ENCODE measurements around the gene PRSS1. TPM values are rescaled to one million over a fixed set of nuclear protein-coding genes. Genes with fewer than 3 reads are reported as not detected.

The PRSS1 gene
- total and polyA plus RNA-seq, 2 donors (not counting 3 experiments of a cell fraction or from before 2014, with no cell fraction given), result not detected

GRCh38 chr7:142782922-142783900 is 33.9 kb downstream of the PRSS1 start:
- dilution Hi-C loops (cut with MboI; ENCODE audit: extremely low pct_ligation_motif_present, low sequenced_read_pairs) (no loop called here), intact Hi-C loops (cut with micrococcal nuclease) (loop anchor here (1.0 to 5.0 kb wide), 11 partner anchors 28 to 345 kb away; no protein-coding TSS in a partner anchor)
- H3K4me2 ChIP-seq (ENCODE audit: insufficient read depth, low read length), result peak overlapping the region; percentile 93
- no peaks in the 10 kb centered on the region for H3K79me2 ChIP-seq (ENCODE audit: control insufficient read depth, insufficient read depth, low read length)
- peak overlapping the region; percentile 97 for H2AFZ ChIP-seq (ENCODE audit: low read depth, low read length)
- no peaks in the 10 kb centered on the region for H4K20me1 ChIP-seq (replicated peaks; ENCODE audit: control insufficient read depth, extremely low read depth, insufficient read depth, low read length)
- TF ChIP-seq CTCF (IDR thresholded peaks at IDR 0.05; ENCODE audit: extremely low read depth in 1 of 2, insufficient read depth in 1 of 2, low read depth in 1 of 2, low read length in 2 of 2) (peak; percentile 92 to 98), EZH2 (IDR thresholded peaks at IDR 0.05; ENCODE audit: borderline replicate concordance, low read depth, low read length, severe bottlenecking) (no peak), MYC (IDR thresholded peaks at IDR 0.05; ENCODE audit: low read depth, low read length) (no peak), POLR2AphosphoS5 (IDR thresholded peaks at IDR 0.05; ENCODE audit: insufficient read depth, low read depth, low read length) (no peak), GATA2 (IDR thresholded peaks at IDR 0.05; ENCODE audit: insufficient read depth, insufficient read length, low read depth, low read length) (no peak), JUN (IDR thresholded peaks at IDR 0.05; ENCODE audit: borderline replicate concordance, insufficient read depth, insufficient read length, low read depth) (no peak), POLR2A (IDR thresholded peaks at IDR 0.05; ENCODE audit: low read depth, low read length) (no peak), FOS (IDR thresholded peaks at IDR 0.05; ENCODE audit: borderline replicate concordance, insufficient read depth, low read length) (no peak)
- TF ChIP-seq, protein P1, sequence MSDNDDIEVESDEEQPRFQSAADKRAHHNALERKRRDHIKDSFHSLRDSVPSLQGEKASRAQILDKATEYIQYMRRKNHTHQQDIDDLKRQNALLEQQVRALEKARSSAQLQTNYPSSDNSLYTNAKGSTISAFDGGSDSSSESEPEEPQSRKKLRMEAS (IDR thresholded peaks at IDR 0.05; ENCODE audit: insufficient read depth, insufficient read length), result peak; percentile 40
- CTCF ChIA-PET, result interaction anchor here (0.5 to 20.4 kb wide), 88 partner anchors 8 to 508 kb away, joined by 3 to 425 read pairs (median 6); partner anchors contain the start of genes PRSS1 and PRSS2
- H3K9me1 ChIP-seq (replicated peaks; ENCODE audit: control insufficient read depth, extremely low read depth, insufficient read depth, low read length), result no peaks in the 10 kb centered on the region
- H3K27me3 ChIP-seq (ENCODE audit: control insufficient read depth in 2 of 2, insufficient read depth in 2 of 2, low read length in 2 of 2), result no peaks in the 10 kb centered on the region
- BruUV-seq (replicated peaks), result no TSS peak
- H3K36me3 ChIP-seq (ENCODE audit: control insufficient read depth in 2 of 2, extremely low read depth in 1 of 2, insufficient read depth in 2 of 2, low read length in 2 of 2), result no peaks in the 10 kb centered on the region
- H3K9ac ChIP-seq (replicated peaks; ENCODE audit: extremely low read depth, insufficient read depth, low read length), result peak overlapping the region; percentile 49
- POLR2A ChIA-PET, result interaction anchor here (1.0 to 1.2 kb wide), 2 partner anchors 25 to 248 kb away, joined by 3 to 4 read pairs; no protein-coding TSS in a partner anchor
- no peaks in the 10 kb centered on the region for H3K9me3 ChIP-seq (replicated peaks; ENCODE audit: control insufficient read depth, insufficient read depth, low read length)
- no peak overlapping the region for H3K27ac ChIP-seq (ENCODE audit: insufficient read depth, low read depth, low read length)
- H3K4me3 ChIP-seq (replicated peaks in 1 of 3; ENCODE audit: insufficient read depth in 1 of 3, low read depth in 1 of 3, low read length in 3 of 3), result peak overlapping the region; percentile 32 to 55 (median 49)
- DNase-seq (ENCODE audit: low read depth, low spot score) (peak; percentile 88), FAIRE-seq (peak; percentile 98)
- H3K4me1 ChIP-seq (ENCODE audit: control insufficient read depth, extremely low read depth, insufficient read depth, low read length), result peaks cover 3% of the 10 kb centered on the region

Measured in endothelial cell of umbilical vein (primary cell).